ENCODE results near the gene CAVIN4.

CAVIN4 gene

DNA sequence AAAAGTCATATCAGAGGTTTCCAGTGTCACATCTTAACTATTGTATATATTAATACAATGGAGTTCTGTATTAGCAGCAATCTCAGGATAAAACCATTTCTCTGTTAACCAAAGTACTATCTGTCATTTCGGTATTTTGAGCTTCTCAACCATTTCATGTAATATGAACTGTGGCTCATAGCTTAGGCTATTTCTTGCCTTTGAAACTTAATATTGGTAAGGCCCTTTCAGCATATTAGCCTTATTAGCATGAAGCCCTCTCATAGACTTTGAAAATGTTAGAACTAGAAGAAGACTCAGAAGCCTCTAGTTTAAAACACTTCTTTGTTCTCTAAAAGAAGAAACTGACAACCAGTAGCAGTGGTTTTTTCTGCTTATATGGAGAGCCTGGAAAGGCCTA, 731 bp downstream of the CAVIN4 start:
- H3K4me1 ChIP-seq (ENCODE audit: insufficient read depth, low read length): no peaks in the 10 kb centered on the region
- peaks cover 88% of the 10 kb centered on the region for H3K36me3 ChIP-seq (ENCODE audit: insufficient read depth, low read depth, low read length)

DNA sequence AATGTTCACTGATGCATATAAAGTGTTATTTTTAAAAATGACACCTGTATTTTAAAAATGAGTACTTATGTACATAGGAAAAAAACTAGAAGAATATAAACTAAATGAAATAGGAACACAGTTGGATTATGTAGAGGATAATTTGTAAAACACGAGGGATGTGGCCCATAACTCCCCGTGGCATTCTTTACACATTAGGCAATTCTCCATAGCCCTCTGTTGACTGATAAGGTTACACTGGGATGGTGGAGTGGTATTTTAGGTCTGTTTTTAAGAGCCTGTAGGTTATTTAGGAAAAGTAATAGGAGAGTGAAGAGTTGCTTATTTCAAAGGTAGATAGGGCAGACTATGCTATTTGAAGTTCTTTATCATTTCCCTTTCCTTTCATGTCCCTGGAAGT, 1.8 kb downstream of the CAVIN4 start:
- H3K4me1 ChIP-seq (ENCODE audit: insufficient read depth, low read length): no peaks in the 10 kb centered on the region

More for the DNA sequence above, 731 bp downstream of the CAVIN4 start:
- Histone ChIP-seq H3K4me3 (ENCODE audit: low read length) (no peak overlapping the region), H3K27me3 (ENCODE audit: insufficient read depth, low read length) (no peaks in the 10 kb centered on the region), H3K9ac (ENCODE audit: low read depth, low read length) (no peak overlapping the region), H3K9me3 (ENCODE audit: insufficient read depth, low read depth, low read length) (no peaks in the 10 kb centered on the region), H3K27ac (ENCODE audit: low read length) (no peak overlapping the region)

GRCh38 chr9:100580257-100580656, 2.4 kb downstream of the CAVIN4 start:
- no peaks in the 10 kb centered on the region for H3K4me1 ChIP-seq (ENCODE audit: insufficient read depth, low read length)
- peaks cover 87% of the 10 kb centered on the region for H3K36me3 ChIP-seq (ENCODE audit: insufficient read depth, low read depth, low read length)
- H3K4me3 ChIP-seq (ENCODE audit: low read length): no peak overlapping the region
- no peaks in the 10 kb centered on the region for H3K9me3 ChIP-seq (ENCODE audit: insufficient read depth, low read depth, low read length)
- H3K27ac ChIP-seq (ENCODE audit: low read length): no peak overlapping the region
- no peaks in the 10 kb centered on the region for H3K27me3 ChIP-seq (ENCODE audit: insufficient read depth, low read length)
- H3K9ac ChIP-seq (ENCODE audit: low read depth, low read length): no peak overlapping the region

More for the DNA sequence above, 1.8 kb downstream of the CAVIN4 start:
- Histone ChIP-seq H3K4me3 (ENCODE audit: low read length) (no peak overlapping the region), H3K27ac (ENCODE audit: low read length) (no peak overlapping the region), H3K27me3 (ENCODE audit: insufficient read depth, low read length) (no peaks in the 10 kb centered on the region), H3K9ac (ENCODE audit: low read depth, low read length) (no peak overlapping the region), H3K36me3 (ENCODE audit: insufficient read depth, low read depth, low read length) (peaks cover 87% of the 10 kb centered on the region), H3K9me3 (ENCODE audit: insufficient read depth, low read depth, low read length) (no peaks in the 10 kb centered on the region)

DNA sequence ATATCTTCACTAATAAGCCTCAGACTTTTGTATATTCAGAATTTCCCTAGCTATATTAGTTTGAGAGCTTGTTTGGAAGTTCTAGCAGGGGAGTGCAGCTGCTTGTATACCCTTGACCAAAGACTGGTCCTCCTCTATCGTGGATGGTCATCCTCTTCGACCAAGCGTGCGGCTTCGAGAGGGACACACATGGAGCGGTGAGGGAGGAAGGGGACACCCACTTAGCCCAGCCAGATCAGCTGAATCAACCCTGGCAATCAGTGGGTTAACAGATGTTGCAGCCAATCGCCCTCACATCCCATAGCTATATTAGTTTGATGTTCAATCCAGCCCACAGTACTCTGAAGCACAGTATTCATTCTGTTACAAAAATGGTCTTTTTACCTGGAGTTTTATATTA, 3.2 kb downstream of the CAVIN4 start:
- H3K9ac ChIP-seq (ENCODE audit: low read depth, low read length): no peak overlapping the region
- H3K27ac ChIP-seq (ENCODE audit: low read length): no peak overlapping the region
- no peaks in the 10 kb centered on the region for H3K9me3 ChIP-seq (ENCODE audit: insufficient read depth, low read depth, low read length)
- H3K27me3 ChIP-seq (ENCODE audit: insufficient read depth, low read length): no peaks in the 10 kb centered on the region
- no peak overlapping the region for H3K4me3 ChIP-seq (ENCODE audit: low read length)
- no peaks in the 10 kb centered on the region for H3K4me1 ChIP-seq (ENCODE audit: insufficient read depth, low read length)
- peaks cover 87% of the 10 kb centered on the region for H3K36me3 ChIP-seq (ENCODE audit: insufficient read depth, low read depth, low read length)

DNA sequence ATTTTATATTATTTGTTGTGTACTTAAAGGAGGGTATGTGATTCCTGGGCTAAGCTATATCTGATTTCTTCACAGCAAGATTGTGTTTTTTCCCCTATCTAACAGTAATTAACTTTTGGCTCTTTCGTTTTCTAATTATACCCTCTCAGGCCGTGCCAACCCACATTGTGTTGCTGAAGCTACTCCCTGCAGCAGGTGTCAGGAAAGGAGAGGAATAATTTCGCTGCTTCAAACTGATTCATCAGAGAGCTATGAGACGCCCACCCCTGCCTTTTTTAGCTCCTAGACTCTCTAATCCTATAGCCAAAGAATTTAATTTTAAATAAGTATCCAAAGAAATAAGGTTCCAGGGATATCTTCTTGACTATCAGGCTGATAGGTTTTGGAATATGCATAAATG, 3.8 kb downstream of the CAVIN4 start:
- Histone ChIP-seq H3K36me3 (ENCODE audit: insufficient read depth, low read depth, low read length) (peaks cover 87% of the 10 kb centered on the region), H3K27me3 (ENCODE audit: insufficient read depth, low read length) (no peaks in the 10 kb centered on the region), H3K9me3 (ENCODE audit: insufficient read depth, low read depth, low read length) (no peaks in the 10 kb centered on the region), H3K4me3 (ENCODE audit: low read length) (no peak overlapping the region), H3K27ac (ENCODE audit: low read length) (no peak overlapping the region), H3K9ac (ENCODE audit: low read depth, low read length) (no peak overlapping the region), H3K4me1 (ENCODE audit: insufficient read depth, low read length) (no peaks in the 10 kb centered on the region)

GRCh38 chr9:100583014-100583802, 5.3 kb downstream of the CAVIN4 start:
- Histone ChIP-seq H3K4me1 (ENCODE audit: insufficient read depth, low read length) (no peaks in the 10 kb centered on the region), H3K27ac (ENCODE audit: low read length) (no peak overlapping the region), H3K27me3 (ENCODE audit: insufficient read depth, low read length) (no peaks in the 10 kb centered on the region), H3K36me3 (ENCODE audit: insufficient read depth, low read depth, low read length) (peaks cover 88% of the 10 kb centered on the region), H3K9me3 (ENCODE audit: insufficient read depth, low read depth, low read length) (no peaks in the 10 kb centered on the region), H3K9ac (ENCODE audit: low read depth, low read length) (no peak overlapping the region), H3K4me3 (ENCODE audit: low read length) (no peak overlapping the region)

DNA sequence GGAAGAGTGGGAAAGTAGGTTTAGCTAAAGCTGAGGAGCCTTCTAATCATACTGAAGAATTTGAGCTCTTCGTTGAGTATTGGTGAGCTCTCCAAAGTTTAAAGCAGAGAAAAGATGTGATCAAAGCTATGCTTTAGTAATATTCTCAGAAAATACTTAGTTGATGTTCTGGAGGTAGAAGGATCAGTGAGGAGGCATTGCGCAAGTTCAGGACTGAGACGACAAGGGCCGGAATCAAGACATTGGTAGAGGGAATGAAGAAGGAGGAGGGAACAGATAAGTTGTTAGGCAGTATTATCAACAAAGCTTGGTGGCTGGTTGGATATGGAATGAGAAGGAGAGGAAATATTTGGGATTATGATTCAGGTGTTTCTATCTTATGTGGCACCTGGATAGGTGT, 7.1 kb downstream of the CAVIN4 start:
- Histone ChIP-seq H3K9me3 (ENCODE audit: insufficient read depth, low read depth, low read length) (no peaks in the 10 kb centered on the region), H3K27ac (ENCODE audit: low read length) (no peak overlapping the region), H3K36me3 (ENCODE audit: insufficient read depth, low read depth, low read length) (peaks cover 77% of the 10 kb centered on the region), H3K4me3 (ENCODE audit: low read length) (no peak overlapping the region), H3K27me3 (ENCODE audit: insufficient read depth, low read length) (no peaks in the 10 kb centered on the region), H3K9ac (ENCODE audit: low read depth, low read length) (no peak overlapping the region), H3K4me1 (ENCODE audit: insufficient read depth, low read length) (no peaks in the 10 kb centered on the region)

GRCh38 chr9:100586093-100586492, 8.2 kb downstream of the CAVIN4 start:
- Histone ChIP-seq H3K36me3 (ENCODE audit: insufficient read depth, low read depth, low read length) (peaks cover 68% of the 10 kb centered on the region), H3K27ac (ENCODE audit: low read length) (no peak overlapping the region), H3K9me3 (ENCODE audit: insufficient read depth, low read depth, low read length) (no peaks in the 10 kb centered on the region), H3K9ac (ENCODE audit: low read depth, low read length) (no peak overlapping the region), H3K4me3 (ENCODE audit: low read length) (no peak overlapping the region), H3K27me3 (ENCODE audit: insufficient read depth, low read length) (no peaks in the 10 kb centered on the region), H3K4me1 (ENCODE audit: insufficient read depth, low read length) (no peaks in the 10 kb centered on the region)

GRCh38 chr9:100587375-100587774, 9.5 kb downstream of the CAVIN4 start:
- no peak overlapping the region for H3K4me3 ChIP-seq (ENCODE audit: low read length)
- H3K4me1 ChIP-seq (ENCODE audit: insufficient read depth, low read length): no peaks in the 10 kb centered on the region
- no peak overlapping the region for H3K9ac ChIP-seq (ENCODE audit: low read depth, low read length)
- peaks cover 55% of the 10 kb centered on the region for H3K36me3 ChIP-seq (ENCODE audit: insufficient read depth, low read depth, low read length)
- H3K27me3 ChIP-seq (ENCODE audit: insufficient read depth, low read length): no peaks in the 10 kb centered on the region
- no peaks in the 10 kb centered on the region for H3K9me3 ChIP-seq (ENCODE audit: insufficient read depth, low read depth, low read length)
- H3K27ac ChIP-seq (ENCODE audit: low read length): no peak overlapping the region

- Histone ChIP-seq H3K4me1 (ENCODE audit: insufficient read depth, low read length) (no peaks in the 10 kb centered on the region), H3K9ac (ENCODE audit: low read depth, low read length) (no peak overlapping the region), H3K9me3 (ENCODE audit: insufficient read depth, low read depth, low read length) (no peaks in the 10 kb centered on the region), H3K36me3 (ENCODE audit: insufficient read depth, low read depth, low read length) (peaks cover 40% of the 10 kb centered on the region), H3K27ac (ENCODE audit: low read length) (no peak overlapping the region), H3K27me3 (ENCODE audit: insufficient read depth, low read length) (no peaks in the 10 kb centered on the region), H3K4me3 (ENCODE audit: low read length) (no peak overlapping the region)
Observed at GRCh38 chr9:100589582-100589981, 11.7 kb downstream of the CAVIN4 start.

DNA sequence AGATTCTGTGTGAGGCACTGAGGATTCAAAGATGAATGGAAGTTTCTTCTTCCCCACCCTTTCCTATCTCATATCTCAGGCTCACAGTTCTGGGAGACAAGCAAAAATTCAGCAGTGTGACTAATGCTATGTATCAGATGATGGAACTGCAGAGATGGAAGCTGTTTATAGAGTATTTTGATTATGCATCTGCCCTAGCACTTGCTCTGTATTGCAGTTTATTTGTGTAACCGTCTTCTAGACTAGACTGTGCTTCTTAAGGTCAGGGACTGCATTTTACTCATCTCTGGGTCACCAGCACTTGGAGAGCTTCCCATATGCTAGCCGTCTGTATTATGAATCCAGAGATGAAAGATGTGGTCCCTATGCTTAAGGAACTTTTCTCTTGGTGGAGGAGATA, 12.6 kb downstream of the CAVIN4 start:
- Histone ChIP-seq H3K27me3 (ENCODE audit: insufficient read depth, low read length) (no peaks in the 10 kb centered on the region), H3K4me1 (ENCODE audit: insufficient read depth, low read length) (0 out of 2 replicates have a peak, but pooled peaks cover 3% of the 10 kb centered on the region), H3K9ac (ENCODE audit: low read depth, low read length) (no peak overlapping the region), H3K9me3 (ENCODE audit: insufficient read depth, low read depth, low read length) (no peaks in the 10 kb centered on the region), H3K27ac (ENCODE audit: low read length) (no peak overlapping the region), H3K4me3 (ENCODE audit: low read length) (no peak overlapping the region), H3K36me3 (ENCODE audit: insufficient read depth, low read depth, low read length) (peaks cover 31% of the 10 kb centered on the region)

DNA sequence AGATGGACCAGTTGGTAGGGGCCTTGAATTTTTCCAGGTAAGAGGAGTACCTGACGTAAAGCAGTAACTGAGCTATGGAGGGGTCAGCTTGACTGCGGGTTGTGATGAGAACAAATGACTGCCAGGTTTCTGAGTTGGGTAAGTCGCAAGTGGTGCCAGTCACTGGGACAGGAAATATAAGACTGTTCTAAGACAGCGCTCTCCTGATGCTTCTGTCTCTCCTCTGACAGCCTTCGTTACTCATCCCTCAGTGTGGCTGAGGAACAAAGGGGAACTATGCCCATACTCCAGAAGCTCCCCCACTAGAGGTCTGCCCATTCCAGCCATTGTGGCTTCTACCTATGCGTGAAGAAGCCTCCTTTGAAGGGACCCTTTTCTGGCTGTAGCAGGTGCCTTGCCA, 13.3 kb downstream of the CAVIN4 start:
- Histone ChIP-seq H3K36me3 (ENCODE audit: insufficient read depth, low read depth, low read length) (peaks cover 24% of the 10 kb centered on the region), H3K9ac (ENCODE audit: low read depth, low read length) (no peak overlapping the region), H3K27me3 (ENCODE audit: insufficient read depth, low read length) (no peaks in the 10 kb centered on the region), H3K9me3 (ENCODE audit: insufficient read depth, low read depth, low read length) (no peaks in the 10 kb centered on the region), H3K27ac (ENCODE audit: low read length) (no peak overlapping the region), H3K4me1 (ENCODE audit: insufficient read depth, low read length) (0 out of 2 replicates have a peak, but pooled peaks cover 3% of the 10 kb centered on the region), H3K4me3 (ENCODE audit: low read length) (no peak overlapping the region)
